HG02943 (cell line): Measurements from ENCODE around the gene ACLY.
"Not testable (repeated sequence)": the region's sequence is repeated elsewhere in the genome, so short reads cannot be mapped to it uniquely, and the experiment has no call there.

Source experiments
- ATAC-seq: cut with Tn5 transposase; IDR thresholded peaks from one replicate; pipeline ENCODE4 v1.9.1; 2021; ENCODE audit warnings: mild to moderate bottlenecking, low read depth, moderate library complexity; ENCODE audit not compliant: unreplicated experiment

Gene ACLY

DNA sequence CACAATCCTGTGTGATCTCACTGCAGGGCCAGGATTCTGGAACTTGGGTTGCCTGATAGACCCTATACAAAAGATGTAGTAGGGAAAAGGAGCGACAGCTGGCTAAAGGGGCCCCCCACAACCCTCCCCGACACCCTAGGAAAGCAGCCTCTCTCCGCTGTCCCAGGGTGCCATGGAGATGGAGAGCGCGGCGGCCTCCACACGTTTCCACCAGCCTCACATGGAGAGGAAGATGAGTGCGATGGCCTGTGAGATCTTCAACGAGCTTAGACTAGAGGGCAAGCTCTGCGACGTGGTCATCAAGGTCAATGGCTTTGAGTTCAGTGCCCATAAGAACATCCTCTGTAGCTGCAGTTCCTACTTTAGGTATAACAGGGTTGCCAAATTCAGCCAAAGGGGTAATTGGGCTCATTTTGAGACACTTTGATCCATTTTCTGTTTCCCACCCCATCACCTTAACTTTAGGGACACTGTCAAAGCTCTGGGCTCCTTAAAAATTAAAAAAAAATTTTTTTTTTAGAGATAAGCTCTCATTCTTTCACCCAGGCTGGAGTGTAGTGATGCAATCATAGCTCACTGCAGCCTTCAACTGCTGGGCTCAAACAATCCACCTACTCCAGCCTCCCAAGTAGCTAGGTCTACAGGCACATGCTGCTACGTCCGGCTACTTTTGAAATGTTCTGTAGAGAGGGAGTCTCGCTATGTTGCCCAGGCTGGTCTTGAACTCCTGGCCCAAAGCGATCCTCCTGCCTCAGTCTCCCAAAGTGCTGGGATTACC, 80.8 kb downstream of the ACLY start, which contains the start of gene KLHL10:
KLHL10 (plus strand) TSS at position 65 of the 778 bp plus-strand sequence; CDS start at position 173, 108 bp downstream.
- ATAC-seq, result no peak

DNA sequence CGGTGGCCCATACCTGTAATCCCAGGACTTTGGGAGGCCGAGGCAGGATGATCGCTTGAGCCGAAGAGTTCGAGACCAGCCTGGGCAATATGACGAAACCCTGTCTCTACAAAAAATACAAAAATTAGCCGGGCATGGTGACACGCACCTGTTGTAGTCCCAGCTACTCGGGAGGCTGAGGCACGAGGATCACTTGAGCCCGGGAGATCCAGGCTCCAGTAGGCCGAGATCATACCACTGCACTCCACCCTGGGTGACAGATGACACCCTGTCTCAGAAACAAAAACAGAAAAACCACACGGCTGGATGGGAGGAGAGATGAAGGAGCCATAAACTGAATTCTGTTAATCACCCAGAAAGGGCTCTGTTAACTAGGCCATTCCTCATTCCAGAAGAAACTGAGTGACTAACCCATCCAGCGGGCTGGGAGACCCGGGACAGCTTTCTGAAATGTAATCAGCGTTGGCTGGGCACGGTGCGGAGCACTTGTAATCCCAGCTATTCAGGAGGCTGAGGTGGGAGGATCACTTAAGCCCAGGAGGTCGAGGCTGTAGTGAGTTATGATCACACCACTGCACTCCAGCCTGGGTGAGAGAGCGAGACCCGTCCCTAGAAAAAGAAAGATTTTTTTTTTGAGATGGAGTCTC, 82.1 kb downstream of the ACLY start:
- no peak for ATAC-seq

DNA sequence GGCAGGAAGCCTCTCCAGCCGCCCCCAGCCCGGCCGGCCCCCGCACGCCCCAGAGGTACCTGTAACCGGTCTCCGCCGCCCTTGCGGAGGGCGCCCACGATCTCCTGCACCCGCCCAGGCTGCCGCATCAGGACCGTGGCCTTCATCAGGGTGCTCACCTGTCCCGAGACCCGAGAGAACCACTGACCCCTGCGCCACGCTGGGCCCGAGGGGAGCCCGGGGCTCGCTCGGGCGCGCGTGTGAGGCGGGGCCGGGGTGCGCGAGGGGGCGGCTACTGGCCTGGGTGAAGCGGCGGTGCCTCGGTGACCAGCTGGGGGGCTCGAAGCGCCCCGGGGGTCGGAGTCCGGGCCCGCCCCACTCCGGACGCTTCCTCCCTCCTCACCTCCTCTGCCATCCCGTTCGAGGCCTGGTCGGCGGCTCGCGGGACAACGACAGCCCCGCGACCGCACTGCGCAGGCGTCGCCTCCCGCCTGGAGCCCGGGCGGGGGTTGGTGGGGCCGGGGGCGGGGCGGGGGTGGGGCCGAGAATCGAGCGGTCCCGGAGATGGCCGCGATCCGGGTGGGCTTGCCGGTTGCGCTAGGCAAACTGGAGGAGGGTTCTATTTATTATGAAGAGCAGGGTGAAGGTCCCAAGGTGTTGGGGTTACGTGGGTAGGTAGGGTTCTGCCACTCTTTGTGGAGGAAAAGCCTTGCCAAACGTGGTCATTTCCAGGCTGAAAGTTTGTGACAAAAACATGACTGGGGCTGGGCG, 82.8 kb downstream of the ACLY start, which contains the start of gene NT5C3B:
NT5C3B (minus strand) TSS at position 433 of the 750 bp plus-strand sequence; CDS start at position 394, 39 bp downstream.
- ATAC-seq, result no peak

- ATAC-seq, result no peak
Measured at GRCh38 chr17:41835214-41835799, 83.4 kb downstream of the ACLY start.

DNA sequence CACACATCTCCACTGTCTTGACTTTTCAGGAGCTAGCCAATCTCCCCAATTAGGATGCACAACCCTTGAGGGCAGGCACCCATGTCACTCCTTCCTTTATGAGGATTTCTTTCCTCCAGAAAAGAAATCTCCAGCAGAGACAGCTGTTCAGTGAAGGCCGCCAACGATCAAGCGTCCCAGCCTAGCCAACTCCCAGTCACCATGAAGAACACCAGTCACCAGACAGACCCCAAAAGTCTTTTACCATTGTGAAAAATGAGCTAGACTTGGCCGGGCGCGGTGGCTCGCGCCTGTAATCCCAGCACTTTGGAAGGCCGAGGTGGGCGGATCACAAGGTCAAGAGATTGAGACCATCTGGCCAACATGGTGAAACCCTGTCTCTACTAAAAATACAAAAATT, 88.8 kb downstream of the ACLY start:
- ATAC-seq, result not testable (repeated sequence)

DNA sequence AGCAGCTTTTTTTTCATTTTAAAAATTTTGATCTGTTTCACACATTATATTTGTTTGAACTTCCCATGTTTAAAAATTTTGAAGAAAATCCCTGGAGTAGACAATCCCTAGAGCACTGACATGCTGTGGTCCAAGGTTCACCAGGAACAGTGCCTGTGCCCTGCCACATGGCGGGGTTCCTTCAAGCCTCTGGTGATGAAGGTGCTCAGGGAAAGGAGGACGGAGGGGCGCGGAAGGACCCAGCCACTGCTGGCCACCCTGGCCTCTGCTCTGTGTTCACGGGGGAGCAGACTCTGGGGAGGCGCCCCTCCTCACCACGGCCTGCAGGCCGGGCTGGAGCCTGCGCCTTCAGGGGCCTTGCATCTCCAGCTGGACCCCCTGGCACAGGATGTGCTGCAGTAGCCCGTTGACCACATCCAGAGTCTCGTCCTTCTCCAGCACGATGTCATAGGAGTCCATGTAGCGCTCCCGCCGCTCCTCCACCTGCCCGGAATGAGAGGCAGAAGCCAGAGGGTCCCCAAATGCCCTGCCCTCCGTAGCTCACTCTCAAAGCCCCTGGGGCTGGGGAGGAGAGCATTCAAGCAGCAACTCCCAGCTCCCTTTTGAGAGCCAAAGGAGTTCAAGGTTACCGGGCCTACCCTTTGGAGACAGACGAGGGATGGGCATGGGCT, 93.4 kb downstream of the ACLY start:
- ATAC-seq, result no peak

DNA sequence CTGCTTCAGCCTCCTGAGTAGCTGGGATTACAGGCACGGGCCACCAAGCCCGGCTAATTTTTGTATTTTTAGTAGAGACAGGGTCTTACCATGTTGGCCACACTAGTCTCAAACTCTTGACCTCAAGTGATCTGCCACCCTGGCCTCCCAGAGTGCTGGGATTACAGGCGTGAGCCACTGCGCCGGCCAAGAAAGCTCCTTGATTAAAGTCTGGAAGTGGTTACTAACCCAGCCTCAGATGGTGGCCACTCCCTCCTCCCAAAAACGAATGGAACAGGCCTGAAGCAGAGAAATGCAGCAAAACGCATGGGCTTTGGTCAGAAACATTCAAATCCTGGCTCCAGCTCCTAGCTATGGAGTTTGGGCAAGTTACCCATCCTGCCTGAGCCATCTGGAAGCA, 94.7 kb downstream of the ACLY start:
- no peak for ATAC-seq

- ATAC-seq, result no peak
Measured at GRCh38 chr17:41823580-41823979, 95.2 kb downstream of the ACLY start.

GRCh38 chr17:41823141-41823524, 95.6 kb downstream of the ACLY start:
- ATAC-seq, result no peak

- ATAC-seq, result no peak
Measured at GRCh38 chr17:41822216-41823140, 96.3 kb downstream of the ACLY start.

DNA sequence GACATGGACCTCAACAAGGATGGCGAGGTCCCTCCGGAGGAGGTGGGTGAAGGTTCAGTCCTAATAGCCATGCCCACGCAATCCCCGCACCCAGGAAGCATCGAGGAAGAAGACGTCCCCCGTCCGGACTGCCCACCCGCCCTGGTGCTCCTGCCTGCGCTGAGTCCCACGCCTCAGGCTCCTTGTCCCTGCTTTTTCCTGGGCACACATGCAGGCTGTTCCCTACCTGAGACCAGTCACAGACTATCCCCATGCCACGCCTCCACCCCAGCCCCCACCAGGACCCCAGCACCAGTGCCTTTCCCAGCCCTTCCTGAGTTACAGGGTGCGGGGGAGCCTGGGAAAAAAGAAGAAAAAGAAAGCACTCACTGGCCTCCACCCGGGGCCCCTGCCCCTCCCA, 97.0 kb downstream of the ACLY start:
- ATAC-seq, result no peak

DNA sequence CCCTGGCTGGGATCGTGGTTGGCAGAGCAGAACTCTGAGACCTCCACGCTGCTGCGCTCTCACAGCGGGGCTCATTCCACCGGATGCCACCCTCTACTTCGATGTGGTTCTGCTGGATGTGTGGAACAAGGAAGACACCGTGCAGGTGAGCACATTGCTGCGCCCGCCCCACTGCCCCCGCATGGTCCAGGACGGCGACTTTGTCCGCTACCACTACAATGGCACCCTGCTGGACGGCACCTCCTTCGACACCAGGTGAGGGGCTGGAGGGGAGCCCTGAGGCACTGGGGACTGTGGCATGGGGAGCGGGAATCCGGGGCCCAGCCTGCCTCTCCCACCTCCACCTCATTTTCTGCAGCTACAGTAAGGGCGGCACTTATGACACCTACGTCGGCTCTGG, 100.7 kb downstream of the ACLY start:
- ATAC-seq, result no peak
